A673 (cell line): ENCODE data around the gene BHLHA15.

Experiments
- EZH2 ChIP-seq: fragments of 200-600 bp; sonication (generic); IDR thresholded peaks from 2 replicates; pipeline ENCODE4 v1.6.1; 2017; ENCODE audit warnings: borderline replicate concordance, low read depth, mild to moderate bottlenecking, mixed read lengths, antibody characterized with exemption, low read length; ENCODE audit not compliant: poor library complexity, severe bottlenecking
- TF ChIP-seq, protein P1 (sequence below): fragments of 300-800, 200-600 bp; sonication (generic); conservative IDR thresholded peaks from 2 replicates; pipeline ENCODE4 v1.5.1; 2017; ENCODE audit warnings: low read depth, mild to moderate bottlenecking, antibody characterized with exemption, low read length, moderate library complexity, mixed read lengths

DNA sequence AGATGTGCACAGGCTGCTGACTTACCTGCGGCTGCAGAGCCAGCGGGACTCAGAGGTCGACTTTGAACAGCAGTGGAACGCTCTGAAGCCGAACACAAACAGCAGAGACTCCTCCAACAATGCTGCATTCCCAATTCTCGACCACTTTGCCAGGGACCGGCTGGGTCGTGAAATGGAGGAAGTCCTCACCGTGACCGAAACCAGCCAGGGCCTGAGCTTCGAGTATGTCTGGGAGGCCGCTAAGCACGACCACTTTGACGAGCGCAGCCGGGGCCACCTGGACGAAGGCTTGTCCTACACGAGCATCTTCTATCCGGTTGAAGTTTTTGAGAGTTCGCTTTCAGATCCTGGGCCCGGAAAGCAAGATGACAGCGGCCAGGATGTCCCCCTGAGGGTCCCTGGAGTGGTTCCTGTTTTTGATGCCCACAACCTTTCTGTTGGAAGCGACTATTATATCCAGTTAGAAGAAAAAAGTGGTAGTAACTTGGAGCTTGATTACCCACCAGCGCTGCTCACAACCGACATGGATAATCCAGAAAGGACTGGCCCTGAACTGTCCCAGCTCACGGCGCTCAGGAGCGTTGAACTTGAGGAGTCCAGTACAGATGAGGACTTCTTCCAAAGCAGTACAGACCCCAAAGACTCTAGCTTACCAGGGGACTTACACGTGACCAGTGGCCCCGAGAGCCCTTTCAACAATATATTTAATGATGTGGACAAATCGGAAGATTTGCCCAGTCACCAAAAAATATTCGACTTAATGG lies 19.4 kb upstream of the BHLHA15 start:
- TF ChIP-seq, protein P1, sequence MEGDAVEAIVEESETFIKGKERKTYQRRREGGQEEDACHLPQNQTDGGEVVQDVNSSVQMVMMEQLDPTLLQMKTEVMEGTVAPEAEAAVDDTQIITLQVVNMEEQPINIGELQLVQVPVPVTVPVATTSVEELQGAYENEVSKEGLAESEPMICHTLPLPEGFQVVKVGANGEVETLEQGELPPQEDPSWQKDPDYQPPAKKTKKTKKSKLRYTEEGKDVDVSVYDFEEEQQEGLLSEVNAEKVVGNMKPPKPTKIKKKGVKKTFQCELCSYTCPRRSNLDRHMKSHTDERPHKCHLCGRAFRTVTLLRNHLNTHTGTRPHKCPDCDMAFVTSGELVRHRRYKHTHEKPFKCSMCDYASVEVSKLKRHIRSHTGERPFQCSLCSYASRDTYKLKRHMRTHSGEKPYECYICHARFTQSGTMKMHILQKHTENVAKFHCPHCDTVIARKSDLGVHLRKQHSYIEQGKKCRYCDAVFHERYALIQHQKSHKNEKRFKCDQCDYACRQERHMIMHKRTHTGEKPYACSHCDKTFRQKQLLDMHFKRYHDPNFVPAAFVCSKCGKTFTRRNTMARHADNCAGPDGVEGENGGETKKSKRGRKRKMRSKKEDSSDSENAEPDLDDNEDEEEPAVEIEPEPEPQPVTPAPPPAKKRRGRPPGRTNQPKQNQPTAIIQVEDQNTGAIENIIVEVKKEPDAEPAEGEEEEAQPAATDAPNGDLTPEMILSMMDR: no peak
- TF ChIP-seq EZH2: no peak
